ENCODE measurements around the gene LCA5L. TPM values are rescaled to one million over a fixed set of nuclear protein-coding genes. Genes with fewer than 3 reads are reported as not detected.
A peak's percentile ranks its signal among the peaks of the same experiment; 100 is the strongest.

LCA5L gene
- total and polyA plus RNA-seq, 10 of the 15 experiments (the other 5 are each of a cell fraction or from before 2014, with no cell fraction given): 0.18 to 0.55 (median 0.27) TPM; not detected in 2

DNA sequence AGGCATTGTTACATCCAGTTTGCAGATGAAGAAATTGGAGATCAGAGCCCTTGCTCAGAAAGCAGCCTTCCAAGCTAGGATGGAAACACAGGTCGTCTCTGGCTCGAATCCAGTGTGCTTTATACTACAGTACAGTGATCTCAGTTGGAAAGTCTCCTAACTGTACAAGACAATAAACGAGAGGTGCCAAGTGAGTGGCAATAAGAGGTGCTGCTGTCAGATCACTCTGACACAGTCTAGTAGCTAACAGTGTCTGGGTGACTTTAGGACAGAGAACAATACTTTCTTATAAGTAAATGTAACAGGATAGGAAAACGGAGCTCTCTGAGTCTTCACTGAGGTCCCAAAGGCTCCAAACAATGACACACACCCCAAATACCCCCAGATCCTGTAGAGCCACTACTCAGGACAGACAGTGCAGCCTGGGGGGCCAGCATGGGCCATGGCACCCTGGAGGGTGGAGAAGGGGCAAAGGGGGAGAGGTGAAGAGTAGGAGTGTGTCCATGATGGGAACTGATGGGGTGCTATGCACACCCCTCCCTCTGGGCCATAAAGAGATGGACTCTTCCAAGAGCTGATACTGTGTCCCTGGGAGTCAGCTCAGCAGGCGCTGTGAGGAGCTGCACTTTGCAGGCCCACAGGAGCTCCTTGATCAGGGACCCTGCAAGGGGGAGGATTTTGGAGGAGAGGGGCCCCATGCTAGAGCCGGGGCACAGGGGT is 9.5 kb upstream of the LCA5L start:
- CTCF ChIA-PET: no interaction called here
- WGBS (ENCODE audit: insufficient coverage, insufficient replicate concordance, low lambda C conversion rate, missing lambda C conversion rate): 12% methylated on average over 6 of the region's 6 CpGs
- ATAC-seq (peak; percentile 20; the same call in 2 of the 3 replicates), DNase-seq (ENCODE audit: low read depth, low spot score) (no peak), FAIRE-seq (no peak)
- intact Hi-C loops (cut with micrococcal nuclease; ENCODE audit: unreplicated experiment) (no loop called here), in situ Hi-C loops (cut with MboI) (no loop called here)
- Histone ChIP-seq H3K27me3 (replicated peaks in 1 of 2; ENCODE audit: control insufficient read depth in 2 of 2, insufficient read depth in 2 of 2, low read length in 1 of 2) (no peaks in the 10 kb centered on the region; a peak in 1 of 4 replicates), H2AFZ (ENCODE audit: control insufficient read depth, low read depth, low read length) (no peak overlapping the region), H3K9me3 (replicated peaks; ENCODE audit: control insufficient read depth, insufficient read depth, low read length) (no peaks in the 10 kb centered on the region), H3K27ac (ENCODE audit: control insufficient read depth, insufficient read depth) (no peak overlapping the region), H3K36me3 (ENCODE audit: control insufficient read depth in 2 of 2, insufficient read depth in 2 of 2, low read length in 1 of 2) (no peaks in the 10 kb centered on the region), H3K79me2 (ENCODE audit: control insufficient read depth, insufficient read depth, low read length) (no peaks in the 10 kb centered on the region), H3K4me3 (no peak overlapping the region), H4K20me1 (ENCODE audit: control insufficient read depth, insufficient read depth) (no peaks in the 10 kb centered on the region), H3K4me2 (ENCODE audit: control insufficient read depth, insufficient read depth) (no peak overlapping the region), H3K9ac (ENCODE audit: control insufficient read depth, insufficient read depth, low read length) (no peak overlapping the region), H3K4me1 (ENCODE audit: control insufficient read depth, insufficient read depth, low read length) (no peaks in the 10 kb centered on the region)
- POLR2A ChIA-PET: no interaction called here
- SMC1A ChIA-PET (ENCODE audit: uncharacterized antibody, unreplicated experiment): no interaction called here
- no TSS peak for BruUV-seq (replicated peaks)
- RAD21 ChIA-PET (ENCODE audit: unreplicated experiment): no interaction called here
- TF ChIP-seq ZNF207 (IDR thresholded peaks at IDR 0.05; ENCODE audit: borderline replicate concordance): no peak
- TF ChIP-seq, protein P1, sequence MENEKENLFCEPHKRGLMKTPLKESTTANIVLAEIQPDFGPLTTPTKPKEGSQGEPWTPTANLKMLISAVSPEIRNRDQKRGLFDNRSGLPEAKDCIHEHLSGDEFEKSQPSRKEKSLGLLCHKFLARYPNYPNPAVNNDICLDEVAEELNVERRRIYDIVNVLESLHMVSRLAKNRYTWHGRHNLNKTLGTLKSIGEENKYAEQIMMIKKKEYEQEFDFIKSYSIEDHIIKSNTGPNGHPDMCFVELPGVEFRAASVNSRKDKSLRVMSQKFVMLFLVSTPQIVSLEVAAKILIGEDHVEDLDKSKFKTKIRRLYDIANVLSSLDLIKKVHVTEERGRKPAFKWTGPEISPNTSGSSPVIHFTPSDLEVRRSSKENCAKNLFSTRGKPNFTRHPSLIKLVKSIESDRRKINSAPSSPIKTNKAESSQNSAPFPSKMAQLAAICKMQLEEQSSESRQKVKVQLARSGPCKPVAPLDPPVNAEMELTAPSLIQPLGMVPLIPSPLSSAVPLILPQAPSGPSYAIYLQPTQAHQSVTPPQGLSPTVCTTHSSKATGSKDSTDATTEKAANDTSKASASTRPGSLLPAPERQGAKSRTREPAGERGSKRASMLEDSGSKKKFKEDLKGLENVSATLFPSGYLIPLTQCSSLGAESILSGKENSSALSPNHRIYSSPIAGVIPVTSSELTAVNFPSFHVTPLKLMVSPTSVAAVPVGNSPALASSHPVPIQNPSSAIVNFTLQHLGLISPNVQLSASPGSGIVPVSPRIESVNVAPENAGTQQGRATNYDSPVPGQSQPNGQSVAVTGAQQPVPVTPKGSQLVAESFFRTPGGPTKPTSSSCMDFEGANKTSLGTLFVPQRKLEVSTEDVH (IDR thresholded peaks at IDR 0.05; ENCODE audit: low read depth, partially characterized antibody): no peak
- TF ChIP-seq, protein P2, sequence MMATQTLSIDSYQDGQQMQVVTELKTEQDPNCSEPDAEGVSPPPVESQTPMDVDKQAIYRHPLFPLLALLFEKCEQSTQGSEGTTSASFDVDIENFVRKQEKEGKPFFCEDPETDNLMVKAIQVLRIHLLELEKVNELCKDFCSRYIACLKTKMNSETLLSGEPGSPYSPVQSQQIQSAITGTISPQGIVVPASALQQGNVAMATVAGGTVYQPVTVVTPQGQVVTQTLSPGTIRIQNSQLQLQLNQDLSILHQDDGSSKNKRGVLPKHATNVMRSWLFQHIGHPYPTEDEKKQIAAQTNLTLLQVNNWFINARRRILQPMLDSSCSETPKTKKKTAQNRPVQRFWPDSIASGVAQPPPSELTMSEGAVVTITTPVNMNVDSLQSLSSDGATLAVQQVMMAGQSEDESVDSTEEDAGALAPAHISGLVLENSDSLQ (IDR thresholded peaks at IDR 0.05): no peak
- TF ChIP-seq POU2F2 (IDR thresholded peaks at IDR 0.05; ENCODE audit: borderline replicate concordance, low read depth, low read length): no peak
- no peak for TF ChIP-seq SMARCA5 (IDR thresholded peaks at IDR 0.05)
- TF ChIP-seq BRCA1 (IDR thresholded peaks at IDR 0.05; ENCODE audit: low read depth, low read length): no peak
- TF ChIP-seq, protein P3, sequence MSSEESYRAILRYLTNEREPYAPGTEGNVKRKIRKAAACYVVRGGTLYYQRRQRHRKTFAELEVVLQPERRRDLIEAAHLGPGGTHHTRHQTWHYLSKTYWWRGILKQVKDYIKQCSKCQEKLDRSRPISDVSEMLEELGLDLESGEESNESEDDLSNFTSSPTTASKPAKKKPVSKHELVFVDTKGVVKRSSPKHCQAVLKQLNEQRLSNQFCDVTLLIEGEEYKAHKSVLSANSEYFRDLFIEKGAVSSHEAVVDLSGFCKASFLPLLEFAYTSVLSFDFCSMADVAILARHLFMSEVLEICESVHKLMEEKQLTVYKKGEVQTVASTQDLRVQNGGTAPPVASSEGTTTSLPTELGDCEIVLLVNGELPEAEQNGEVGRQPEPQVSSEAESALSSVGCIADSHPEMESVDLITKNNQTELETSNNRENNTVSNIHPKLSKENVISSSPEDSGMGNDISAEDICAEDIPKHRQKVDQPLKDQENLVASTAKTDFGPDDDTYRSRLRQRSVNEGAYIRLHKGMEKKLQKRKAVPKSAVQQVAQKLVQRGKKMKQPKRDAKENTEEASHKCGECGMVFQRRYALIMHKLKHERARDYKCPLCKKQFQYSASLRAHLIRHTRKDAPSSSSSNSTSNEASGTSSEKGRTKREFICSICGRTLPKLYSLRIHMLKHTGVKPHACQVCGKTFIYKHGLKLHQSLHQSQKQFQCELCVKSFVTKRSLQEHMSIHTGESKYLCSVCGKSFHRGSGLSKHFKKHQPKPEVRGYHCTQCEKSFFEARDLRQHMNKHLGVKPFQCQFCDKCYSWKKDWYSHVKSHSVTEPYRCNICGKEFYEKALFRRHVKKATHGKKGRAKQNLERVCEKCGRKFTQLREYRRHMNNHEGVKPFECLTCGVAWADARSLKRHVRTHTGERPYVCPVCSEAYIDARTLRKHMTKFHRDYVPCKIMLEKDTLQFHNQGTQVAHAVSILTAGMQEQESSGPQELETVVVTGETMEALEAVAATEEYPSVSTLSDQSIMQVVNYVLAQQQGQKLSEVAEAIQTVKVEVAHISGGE (CRISPR knock-in tag; IDR thresholded peaks at IDR 0.05): no peak
- TF ChIP-seq, protein P4, sequence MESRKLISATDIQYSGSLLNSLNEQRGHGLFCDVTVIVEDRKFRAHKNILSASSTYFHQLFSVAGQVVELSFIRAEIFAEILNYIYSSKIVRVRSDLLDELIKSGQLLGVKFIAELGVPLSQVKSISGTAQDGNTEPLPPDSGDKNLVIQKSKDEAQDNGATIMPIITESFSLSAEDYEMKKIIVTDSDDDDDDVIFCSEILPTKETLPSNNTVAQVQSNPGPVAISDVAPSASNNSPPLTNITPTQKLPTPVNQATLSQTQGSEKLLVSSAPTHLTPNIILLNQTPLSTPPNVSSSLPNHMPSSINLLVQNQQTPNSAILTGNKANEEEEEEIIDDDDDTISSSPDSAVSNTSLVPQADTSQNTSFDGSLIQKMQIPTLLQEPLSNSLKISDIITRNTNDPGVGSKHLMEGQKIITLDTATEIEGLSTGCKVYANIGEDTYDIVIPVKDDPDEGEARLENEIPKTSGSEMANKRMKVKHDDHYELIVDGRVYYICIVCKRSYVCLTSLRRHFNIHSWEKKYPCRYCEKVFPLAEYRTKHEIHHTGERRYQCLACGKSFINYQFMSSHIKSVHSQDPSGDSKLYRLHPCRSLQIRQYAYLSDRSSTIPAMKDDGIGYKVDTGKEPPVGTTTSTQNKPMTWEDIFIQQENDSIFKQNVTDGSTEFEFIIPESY (IDR thresholded peaks at IDR 0.05): no peak
- no peak for TF ChIP-seq PAX5 (IDR thresholded peaks at IDR 0.05; ENCODE audit: borderline replicate concordance, low read depth, low read length)
- TF ChIP-seq SP1 (IDR thresholded peaks at IDR 0.05; ENCODE audit: low read depth, low read length): no peak
- TF ChIP-seq ETV6 (conservative IDR thresholded peaks at IDR 0.05 in 1 of 2, IDR thresholded peaks at IDR 0.05 in 1 of 2; ENCODE audit: borderline replicate concordance in 1 of 2, low read depth in 1 of 2): no peak

Measured in GM12878 (cell line).